ENCODE measurements around the gene SGO2.

DNA sequence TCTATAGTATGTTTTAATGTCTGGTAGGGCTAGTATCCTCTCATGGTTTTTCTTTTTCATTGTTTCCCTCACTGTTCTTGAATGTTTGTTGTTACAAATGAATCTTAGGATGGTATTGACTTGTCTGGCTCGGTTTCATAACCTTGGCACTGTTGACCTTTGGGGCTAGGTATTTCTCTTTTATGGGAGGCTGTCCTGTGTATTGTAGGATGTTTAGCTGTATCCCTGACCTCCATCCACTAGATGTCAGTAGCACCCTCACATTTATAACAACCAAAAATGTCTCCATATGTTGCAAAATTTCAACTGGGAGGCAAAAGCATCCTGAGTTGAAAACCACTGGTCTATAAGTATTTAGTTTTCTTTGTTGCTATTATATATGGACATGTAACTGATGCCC lies 52.8 kb downstream of the SGO2 start:
- peak; percentile 56 to 75 for TF ChIP-seq CTCF (conservative IDR thresholded peaks at IDR 0.05 in 1 of 2, IDR thresholded peaks at IDR 0.05 in 1 of 2; ENCODE audit: extremely low read depth in 1 of 2, insufficient read depth in 1 of 2, low read depth in 1 of 2, low read length in 2 of 2)
- no peak for TF ChIP-seq EZH2 (IDR thresholded peaks at IDR 0.05; ENCODE audit: borderline replicate concordance, low read length)
